Esophagus squamous epithelium (tissue), 4 donors: ENCODE data around the gene TP63.

Experiments used
- CTCF ChIP-seq, 6 experiments: fragments of 450-650 bp in 4 of 6; fragments of 200-600 bp in 2 of 6; sonication (generic) in 2 of 6; IDR thresholded peaks; one replicate each; pipeline ENCODE4 v1.5.1; 2016 to 2019; ENCODE audit warnings: antibody characterized with exemption in 6 of 6, mild to moderate bottlenecking in 4 of 6, moderate library complexity in 4 of 6
- POLR2A ChIP-seq, 4 donors: fragments of 450-650 bp; IDR thresholded peaks; one replicate each; pipeline ENCODE4 v1.6.1; 2017; ENCODE audit warnings: antibody characterized with exemption in 4 of 4, mild to moderate bottlenecking in 4 of 4, moderate library complexity in 3 of 4

- TF ChIP-seq CTCF (IDR thresholded peaks at IDR 0.05), result no peak
- TF ChIP-seq POLR2A (IDR thresholded peaks at IDR 0.05), result no peak
These were observed 96.0 kb downstream of the TP63 start for GRCh38 chr3:189727158-189727557.
